GM18505 (cell line): Measurements from ENCODE around the gene LRBA.
"Not testable (repeated sequence)": the region's sequence is repeated elsewhere in the genome, so short reads cannot be mapped to it uniquely, and the experiment has no call there.

Source experiments
- ATAC-seq: cut with Tn5 transposase; IDR thresholded peaks from one replicate; pipeline ENCODE4 v1.9.1; 2021; ENCODE audit not compliant: unreplicated experiment
- POLR2A ChIP-seq: IDR thresholded peaks from 4 replicates; pipeline ENCODE4 v1.6.1; 2011; ENCODE audit warnings: borderline replicate concordance; ENCODE audit not compliant: insufficient read depth, insufficient read length; ENCODE audit errors: extremely low read depth

Gene LRBA

GRCh38 chr4:150934022-150934421 lies 81.1 kb downstream of the LRBA start:
- ATAC-seq, result no peak
- TF ChIP-seq POLR2A, result no peak

DNA sequence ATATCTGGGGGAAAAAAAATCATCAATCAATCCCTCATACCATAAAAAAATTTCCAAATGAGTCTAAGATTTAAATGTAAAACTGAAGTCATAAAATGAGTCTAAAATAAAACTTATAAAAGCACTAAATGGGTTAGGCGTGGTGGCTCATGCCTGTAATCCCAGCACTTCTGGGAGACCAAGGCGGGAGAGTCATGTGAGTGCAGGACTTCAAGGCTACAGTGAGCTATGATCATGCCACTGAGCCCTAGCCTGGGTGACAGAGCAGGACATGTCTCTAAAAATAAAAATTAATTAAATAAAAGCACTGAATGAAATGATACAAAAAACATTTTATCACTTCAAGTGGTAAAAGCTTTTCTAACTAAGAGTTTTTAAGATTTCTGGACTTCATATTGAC lies 83.3 kb downstream of the LRBA start:
- ATAC-seq, result no peak
- TF ChIP-seq POLR2A, result no peak

- ATAC-seq, result no peak
Measured at GRCh38 chr4:150931005-150931404, 84.1 kb downstream of the LRBA start.

GRCh38 chr4:150923945-150924344 lies 91.1 kb downstream of the LRBA start:
- TF ChIP-seq POLR2A, result no peak

More at GRCh38 chr4:150931005-150931404, 84.1 kb downstream of the LRBA start:
- no peak for TF ChIP-seq POLR2A

GRCh38 chr4:150921486-150921885 lies 93.6 kb downstream of the LRBA start:
- not testable (repeated sequence) for ATAC-seq

More at GRCh38 chr4:150923945-150924344, 91.1 kb downstream of the LRBA start:
- no peak for ATAC-seq

DNA sequence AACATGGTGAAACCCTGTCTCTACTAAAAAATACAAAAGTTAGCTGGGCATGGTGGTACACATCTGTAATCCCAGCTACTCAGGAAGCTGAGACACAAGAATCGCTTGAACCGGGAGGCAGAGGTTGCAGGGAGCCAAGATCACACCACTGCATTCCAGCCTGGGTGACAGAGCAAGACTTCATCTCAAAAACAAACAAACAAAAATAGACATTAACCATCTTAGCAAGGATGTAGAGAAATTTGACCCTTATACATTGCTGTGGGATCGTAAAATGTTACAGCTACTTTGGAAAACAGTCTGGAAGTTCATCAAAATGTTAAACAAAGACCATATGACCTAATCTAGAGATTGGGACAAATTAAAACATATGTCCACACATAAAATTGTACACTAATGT lies 96.5 kb downstream of the LRBA start:
- not testable (repeated sequence) for ATAC-seq

- no peak for ATAC-seq
- no peak for TF ChIP-seq POLR2A
Measured at GRCh38 chr4:150911326-150911725, 103.8 kb downstream of the LRBA start.

- ATAC-seq, result no peak
- TF ChIP-seq POLR2A, result no peak
Measured at GRCh38 chr4:150909116-150909515, 106.0 kb downstream of the LRBA start.

DNA sequence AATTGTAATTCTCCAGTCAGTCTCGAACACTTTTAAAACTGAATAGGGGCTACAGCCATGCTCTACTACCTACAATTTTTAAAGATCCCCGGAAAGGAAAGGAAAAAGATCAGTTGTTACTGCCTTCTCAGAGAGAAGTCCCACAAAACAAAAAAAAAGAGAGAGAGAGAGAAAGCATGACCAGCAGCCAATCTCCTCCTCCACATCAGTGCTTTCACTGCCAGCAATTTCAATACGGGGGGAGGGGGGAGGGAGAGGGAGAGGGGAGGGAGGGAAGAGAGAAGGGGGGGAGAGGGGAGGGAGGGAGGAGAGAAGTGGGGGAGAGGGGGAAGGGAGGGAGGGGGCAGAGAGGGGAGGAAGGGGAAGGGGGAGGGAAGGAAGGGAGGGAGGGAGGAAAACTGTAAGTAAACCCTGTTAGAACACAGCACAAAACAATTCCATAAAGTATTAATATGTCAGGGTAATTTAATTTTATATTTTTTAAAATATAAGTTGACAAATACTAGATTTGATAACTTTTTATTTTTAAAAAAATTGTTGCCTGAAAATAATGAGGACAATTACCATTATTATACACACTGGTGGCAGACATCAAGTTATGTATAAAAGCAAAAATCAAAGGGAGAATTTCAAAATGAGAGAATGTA lies 108.0 kb downstream of the LRBA start:
- no peak for TF ChIP-seq POLR2A
- no peak for ATAC-seq

DNA sequence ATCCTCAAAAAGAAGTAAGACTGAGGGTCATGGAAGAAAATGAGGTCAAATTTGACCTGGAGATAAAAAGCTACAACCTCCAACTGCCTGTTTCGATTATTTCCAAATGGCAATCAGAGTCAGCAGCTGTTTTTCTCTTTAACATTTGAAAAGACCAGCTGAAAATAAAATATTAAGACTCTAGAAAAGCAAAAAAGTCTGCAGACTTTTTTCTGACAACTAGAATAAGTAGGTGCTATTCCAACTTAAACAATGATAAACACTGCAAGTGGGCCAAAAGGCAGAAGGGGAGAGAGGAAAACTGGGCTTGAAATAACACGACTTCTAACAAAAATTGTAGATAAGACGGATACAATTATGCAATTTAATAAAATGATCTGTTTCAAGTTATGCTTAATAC lies 110.4 kb downstream of the LRBA start:
- no peak for ATAC-seq
- no peak for TF ChIP-seq POLR2A

DNA sequence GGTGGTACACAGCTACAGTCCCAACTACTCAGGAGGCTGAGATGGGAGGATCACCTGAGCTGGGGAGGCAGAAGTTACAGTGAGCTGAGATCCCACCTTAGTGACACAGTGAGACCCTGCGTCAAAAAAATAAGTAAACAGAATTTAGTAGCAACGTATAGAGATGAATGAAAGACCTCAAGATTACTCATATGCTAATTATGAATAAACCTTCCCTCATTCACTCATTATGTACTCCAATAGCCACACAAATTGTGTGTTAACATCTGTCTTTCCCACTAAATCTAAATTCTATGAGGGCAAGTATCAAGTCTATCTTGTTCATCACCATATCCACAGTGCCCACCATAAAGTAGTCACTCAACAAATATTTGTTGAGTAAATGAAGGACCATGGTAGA lies 111.5 kb downstream of the LRBA start:
- TF ChIP-seq POLR2A, result no peak
- no peak for ATAC-seq

DNA sequence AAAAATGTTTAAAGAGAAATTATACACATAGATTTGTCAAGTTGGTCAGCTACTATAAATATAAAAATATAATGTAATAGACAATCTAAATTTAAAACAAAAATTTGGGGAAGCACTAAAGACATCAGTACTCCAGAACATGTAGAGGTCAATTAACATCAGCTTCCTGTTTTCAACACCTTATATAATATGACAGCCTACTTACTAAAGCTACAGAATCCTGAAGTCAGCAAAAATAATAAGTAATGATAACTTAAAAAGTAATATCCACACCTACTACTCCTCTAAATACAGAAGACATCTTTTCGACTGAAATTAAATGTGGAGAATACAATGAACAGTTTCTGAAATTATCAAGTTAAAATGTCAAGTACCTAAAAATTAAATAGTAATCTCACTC lies 118.6 kb downstream of the LRBA start:
- ATAC-seq, result no peak

GRCh38 chr4:150890246-150890645 lies 124.8 kb downstream of the LRBA start:
- TF ChIP-seq POLR2A, result no peak
- ATAC-seq, result no peak

More for the DNA sequence above, 118.6 kb downstream of the LRBA start:
- no peak for TF ChIP-seq POLR2A

DNA sequence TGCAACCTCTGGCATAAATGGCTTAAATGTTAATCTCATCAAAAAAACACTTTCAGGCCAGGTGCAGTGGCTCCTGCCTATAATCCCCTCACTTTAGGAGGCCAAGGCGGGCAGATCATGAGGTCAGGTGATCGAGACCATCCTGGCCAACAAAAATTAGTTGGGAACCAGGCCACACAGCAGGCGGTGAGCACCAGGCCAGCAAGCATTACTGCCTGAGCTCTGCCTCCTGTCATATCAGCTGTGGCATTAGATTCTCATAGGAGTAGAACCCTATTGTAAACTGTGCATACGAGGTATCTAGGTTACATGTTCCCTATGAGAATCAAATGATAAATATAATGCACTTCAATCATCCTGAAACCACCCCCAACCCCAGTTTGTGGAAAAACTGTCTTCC lies 125.8 kb downstream of the LRBA start:
- no peak for TF ChIP-seq POLR2A
- no peak for ATAC-seq

GRCh38 chr4:150888625-150889024 lies 126.5 kb downstream of the LRBA start:
- ATAC-seq, result no peak

More at GRCh38 chr4:150888625-150889024, 126.5 kb downstream of the LRBA start:
- TF ChIP-seq POLR2A, result no peak
